GM18870 (cell line): Measurements from ENCODE around the gene CHL1.

Experiments
- ATAC-seq: cut with Tn5 transposase; IDR thresholded peaks from one replicate; pipeline ENCODE4 v1.9.1; 2021; ENCODE audit warnings: moderate library complexity; ENCODE audit not compliant: unreplicated experiment

Gene CHL1

GRCh38 chr3:277873-278272 is 81.3 kb downstream of the CHL1 start:
- ATAC-seq, result no peak

- ATAC-seq, result peak; percentile 72
Observed at GRCh38 chr3:278300-279064, 81.9 kb downstream of the CHL1 start.

GRCh38 chr3:279325-279724 is 82.8 kb downstream of the CHL1 start:
- ATAC-seq, result no peak

- no peak for ATAC-seq
Observed at GRCh38 chr3:280681-281080, 84.1 kb downstream of the CHL1 start.

- no peak for ATAC-seq
Observed at GRCh38 chr3:284322-284721, 87.8 kb downstream of the CHL1 start.

GRCh38 chr3:288417-288816 is 91.9 kb downstream of the CHL1 start:
- ATAC-seq, result no peak

GRCh38 chr3:291028-291427 is 94.5 kb downstream of the CHL1 start:
- no peak for ATAC-seq

- no peak for ATAC-seq
Observed at GRCh38 chr3:291646-292436, 95.3 kb downstream of the CHL1 start.

GRCh38 chr3:294096-294495 is 97.5 kb downstream of the CHL1 start:
- ATAC-seq, result no peak

GRCh38 chr3:294581-294980 is 98.0 kb downstream of the CHL1 start:
- no peak for ATAC-seq

GRCh38 chr3:295166-295565 is 98.6 kb downstream of the CHL1 start:
- no peak for ATAC-seq

- no peak for ATAC-seq
Observed at GRCh38 chr3:297585-297984, 101.0 kb downstream of the CHL1 start.

- ATAC-seq, result peak; percentile 76
Observed at GRCh38 chr3:299590-300301, 103.2 kb downstream of the CHL1 start.

- ATAC-seq, result no peak
Observed at GRCh38 chr3:307182-307581, 110.6 kb downstream of the CHL1 start.

GRCh38 chr3:308597-309321 is 112.2 kb downstream of the CHL1 start:
- ATAC-seq, result no peak

- no peak for ATAC-seq
Observed at GRCh38 chr3:312160-312733, 115.7 kb downstream of the CHL1 start.

- no peak for ATAC-seq
Observed at GRCh38 chr3:312911-313310, 116.3 kb downstream of the CHL1 start.

GRCh38 chr3:317012-317411 is 120.4 kb downstream of the CHL1 start:
- no peak for ATAC-seq

- ATAC-seq, result no peak
Observed at GRCh38 chr3:318903-319302, 122.3 kb downstream of the CHL1 start.

- no peak for ATAC-seq
Observed at GRCh38 chr3:324423-324822, 127.9 kb downstream of the CHL1 start.

- ATAC-seq, result no peak
Observed at GRCh38 chr3:325495-325894, 128.9 kb downstream of the CHL1 start.
